ENCODE data around the gene DIAPH3.
A peak's percentile ranks its signal among the peaks of the same experiment; 100 is the strongest.

Gene DIAPH3

DNA sequence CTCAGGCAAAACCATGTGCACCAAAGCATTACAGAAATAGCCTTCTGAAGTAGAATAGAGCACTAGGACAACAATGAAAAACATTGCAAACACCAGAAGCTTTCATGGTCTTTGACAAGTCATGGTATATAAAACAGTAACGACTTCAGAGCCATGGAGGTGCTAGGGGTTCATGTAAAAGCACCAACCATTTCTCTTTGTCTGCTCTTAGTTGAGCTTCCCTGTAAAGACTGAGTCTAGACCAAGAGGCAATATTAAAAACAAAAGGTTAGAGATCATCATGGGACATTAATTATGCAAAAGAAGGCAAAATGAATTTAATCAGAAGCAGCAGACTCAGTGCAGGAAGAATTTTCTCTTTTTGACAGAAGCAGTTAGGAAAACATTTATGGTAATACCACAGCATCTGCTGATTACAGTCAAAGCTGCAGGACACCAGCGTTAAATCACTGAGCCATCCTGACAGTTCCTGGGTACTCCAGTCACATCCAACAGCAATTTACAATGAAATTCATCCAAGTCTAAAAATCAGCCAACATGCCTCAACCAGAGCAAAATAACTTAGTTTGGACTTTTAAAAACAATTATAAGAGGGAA, 476.8 kb downstream of the DIAPH3 start:
- no peaks in the 10 kb centered on the region for H3K36me3 ChIP-seq (ENCODE audit: insufficient read depth, low read length)
- H3K4me3 ChIP-seq (ENCODE audit: low read length, poor library complexity, severe bottlenecking), result no peak overlapping the region
- H3K9me3 ChIP-seq (ENCODE audit: insufficient read depth, low read depth, low read length), result no peaks in the 10 kb centered on the region
- H3K79me2 ChIP-seq (ENCODE audit: insufficient read depth, low read length), result no peaks in the 10 kb centered on the region
- H3K27me3 ChIP-seq (ENCODE audit: insufficient read depth, low read length, poor library complexity, severe bottlenecking), result no peaks in the 10 kb centered on the region
- no peaks in the 10 kb centered on the region for H4K20me1 ChIP-seq (ENCODE audit: insufficient read depth, low read length, poor library complexity, severe bottlenecking)
- no peak for TF ChIP-seq EZH2phosphoT487 (IDR thresholded peaks at IDR 0.05; ENCODE audit: borderline replicate concordance)
- TF ChIP-seq, protein P1, sequence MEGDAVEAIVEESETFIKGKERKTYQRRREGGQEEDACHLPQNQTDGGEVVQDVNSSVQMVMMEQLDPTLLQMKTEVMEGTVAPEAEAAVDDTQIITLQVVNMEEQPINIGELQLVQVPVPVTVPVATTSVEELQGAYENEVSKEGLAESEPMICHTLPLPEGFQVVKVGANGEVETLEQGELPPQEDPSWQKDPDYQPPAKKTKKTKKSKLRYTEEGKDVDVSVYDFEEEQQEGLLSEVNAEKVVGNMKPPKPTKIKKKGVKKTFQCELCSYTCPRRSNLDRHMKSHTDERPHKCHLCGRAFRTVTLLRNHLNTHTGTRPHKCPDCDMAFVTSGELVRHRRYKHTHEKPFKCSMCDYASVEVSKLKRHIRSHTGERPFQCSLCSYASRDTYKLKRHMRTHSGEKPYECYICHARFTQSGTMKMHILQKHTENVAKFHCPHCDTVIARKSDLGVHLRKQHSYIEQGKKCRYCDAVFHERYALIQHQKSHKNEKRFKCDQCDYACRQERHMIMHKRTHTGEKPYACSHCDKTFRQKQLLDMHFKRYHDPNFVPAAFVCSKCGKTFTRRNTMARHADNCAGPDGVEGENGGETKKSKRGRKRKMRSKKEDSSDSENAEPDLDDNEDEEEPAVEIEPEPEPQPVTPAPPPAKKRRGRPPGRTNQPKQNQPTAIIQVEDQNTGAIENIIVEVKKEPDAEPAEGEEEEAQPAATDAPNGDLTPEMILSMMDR (conservative IDR thresholded peaks at IDR 0.05; ENCODE audit: low read length), result no peak
- H3K4me1 ChIP-seq (ENCODE audit: insufficient read depth, low read length, poor library complexity, severe bottlenecking), result peaks cover 62% of the 10 kb centered on the region
- peaks cover 7% of the 10 kb centered on the region; the same call in 1 of the 2 replicates for H3F3A ChIP-seq (ENCODE audit: low read depth)
- H3K4me2 ChIP-seq (ENCODE audit: low read depth, low read length, poor library complexity, severe bottlenecking), result peak overlapping the region; percentile 16
- H3K9me2 ChIP-seq (replicated peaks; ENCODE audit: low read depth, low read length), result no peaks in the 10 kb centered on the region
- H3K9ac ChIP-seq (ENCODE audit: low read depth, low read length, poor library complexity, severe bottlenecking), result peak overlapping the region; percentile 31
- H2AFZ ChIP-seq (ENCODE audit: low read length), result peak overlapping the region; percentile 32; the same call in 1 of the 2 replicates

DNA sequence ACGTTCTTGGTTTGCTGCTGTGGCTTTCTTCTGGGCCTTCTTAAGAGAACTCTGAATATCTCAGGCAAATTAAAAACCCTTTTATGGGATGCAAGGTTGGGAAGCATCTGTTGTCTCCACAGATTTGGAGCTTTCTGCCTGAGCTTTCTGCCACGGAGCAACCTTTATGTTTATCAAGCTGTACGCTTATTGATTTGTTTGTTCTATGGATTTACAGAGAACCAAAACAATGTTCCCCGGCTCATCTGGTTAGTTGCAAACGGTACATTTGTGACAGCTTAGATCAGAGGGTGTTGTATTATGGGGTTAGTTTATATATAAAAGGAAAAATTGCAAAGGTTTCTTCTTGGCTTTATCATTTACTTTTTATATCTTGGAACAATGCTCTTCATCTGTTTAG, 479.6 kb downstream of the DIAPH3 start:
- TF ChIP-seq, protein P1 (conservative IDR thresholded peaks at IDR 0.05; ENCODE audit: low read length), result no peak
- TF ChIP-seq EZH2phosphoT487 (IDR thresholded peaks at IDR 0.05; ENCODE audit: borderline replicate concordance), result no peak
- H3K4me1 ChIP-seq (ENCODE audit: insufficient read depth, low read length, poor library complexity, severe bottlenecking), result peaks cover 56% of the 10 kb centered on the region

DNA sequence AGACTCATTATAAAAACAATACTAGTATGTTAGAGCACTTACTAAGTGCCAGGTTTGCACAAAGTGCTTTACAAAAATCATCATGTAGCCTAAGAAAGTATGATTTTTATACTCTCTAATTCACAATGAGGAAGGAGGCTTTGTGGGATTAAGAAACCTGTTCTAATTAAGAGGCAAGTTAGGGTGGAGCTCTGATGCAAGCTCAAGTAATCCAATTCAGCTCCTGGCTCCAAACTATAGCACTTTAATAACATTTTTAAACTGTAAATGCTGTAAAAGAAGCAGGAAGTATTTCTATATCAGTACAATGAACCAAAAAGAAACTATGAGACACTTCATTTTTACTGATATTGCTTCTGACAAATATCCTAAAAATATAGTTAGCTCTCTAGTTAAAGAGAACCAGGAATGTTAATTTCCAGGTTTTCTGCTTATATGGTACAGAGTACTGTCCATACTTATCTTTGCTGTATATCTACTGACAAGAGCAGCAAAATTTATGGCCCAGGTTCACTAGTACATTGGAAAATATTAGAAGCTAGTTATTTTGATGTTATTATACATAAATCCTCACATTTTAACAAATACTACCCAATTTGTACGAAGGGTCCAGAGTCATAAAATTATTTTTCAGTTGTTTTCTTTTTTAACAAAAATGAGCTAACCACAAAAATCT, 482.0 kb downstream of the DIAPH3 start:
- Histone ChIP-seq H3K27me3 (ENCODE audit: insufficient read depth, low read length, poor library complexity, severe bottlenecking) (no peaks in the 10 kb centered on the region), H3K36me3 (ENCODE audit: insufficient read depth, low read length) (no peaks in the 10 kb centered on the region), H3F3A (ENCODE audit: low read depth) (peaks cover 7% of the 10 kb centered on the region; the same call in 1 of the 2 replicates), H3K79me2 (ENCODE audit: insufficient read depth, low read length) (no peaks in the 10 kb centered on the region), H3K4me1 (ENCODE audit: insufficient read depth, low read length, poor library complexity, severe bottlenecking) (peaks cover 50% of the 10 kb centered on the region), H3K9ac (ENCODE audit: low read depth, low read length, poor library complexity, severe bottlenecking) (peak overlapping the region; percentile 42), H3K4me3 (ENCODE audit: low read length, poor library complexity, severe bottlenecking) (no peak overlapping the region), H3K9me2 (replicated peaks; ENCODE audit: low read depth, low read length) (no peaks in the 10 kb centered on the region), H3K9me3 (ENCODE audit: insufficient read depth, low read depth, low read length) (no peaks in the 10 kb centered on the region), H2AFZ (ENCODE audit: low read length) (no peak overlapping the region; the same call in 1 of the 2 replicates), H4K20me1 (ENCODE audit: insufficient read depth, low read length, poor library complexity, severe bottlenecking) (no peaks in the 10 kb centered on the region), H3K4me2 (ENCODE audit: low read depth, low read length, poor library complexity, severe bottlenecking) (peak overlapping the region; percentile 3)
- TF ChIP-seq, protein P1 (conservative IDR thresholded peaks at IDR 0.05; ENCODE audit: low read length), result no peak
- no peak for TF ChIP-seq EZH2phosphoT487 (IDR thresholded peaks at IDR 0.05; ENCODE audit: borderline replicate concordance)

More for the DNA sequence above, 479.6 kb downstream of the DIAPH3 start:
- no peaks in the 10 kb centered on the region for H4K20me1 ChIP-seq (ENCODE audit: insufficient read depth, low read length, poor library complexity, severe bottlenecking)
- no peaks in the 10 kb centered on the region for H3K9me2 ChIP-seq (replicated peaks; ENCODE audit: low read depth, low read length)
- H3K9ac ChIP-seq (ENCODE audit: low read depth, low read length, poor library complexity, severe bottlenecking), result peak overlapping the region; percentile 53
- H2AFZ ChIP-seq (ENCODE audit: low read length), result no peak overlapping the region
- no peaks in the 10 kb centered on the region for H3K79me2 ChIP-seq (ENCODE audit: insufficient read depth, low read length)
- H3K36me3 ChIP-seq (ENCODE audit: insufficient read depth, low read length), result no peaks in the 10 kb centered on the region
- H3F3A ChIP-seq (ENCODE audit: low read depth), result peaks cover 7% of the 10 kb centered on the region; the same call in 1 of the 2 replicates
- no peaks in the 10 kb centered on the region for H3K9me3 ChIP-seq (ENCODE audit: insufficient read depth, low read depth, low read length)
- no peaks in the 10 kb centered on the region for H3K27me3 ChIP-seq (ENCODE audit: insufficient read depth, low read length, poor library complexity, severe bottlenecking)
- H3K4me3 ChIP-seq (ENCODE audit: low read length, poor library complexity, severe bottlenecking), result peak overlapping the region; percentile 26
- peak overlapping the region; percentile 62 for H3K4me2 ChIP-seq (ENCODE audit: low read depth, low read length, poor library complexity, severe bottlenecking)
